ENCODE data around the gene DHRS7B.
"Not testable (repeated sequence)": the region's sequence is repeated elsewhere in the genome, so short reads cannot be mapped to it uniquely, and the experiment has no call there.

The DHRS7B gene

GRCh38 chr17:21108651-21109050 lies 18.1 kb upstream of the DHRS7B start:
- DNase-seq = no peak

GRCh38 chr17:21113049-21113690 lies 13.6 kb upstream of the DHRS7B start:
- no peak for DNase-seq

- no peak for DNase-seq
Measured at GRCh38 chr17:21113716-21114115, 13.0 kb upstream of the DHRS7B start.

- not testable (repeated sequence) for DNase-seq
Measured at GRCh38 chr17:21114791-21115190, 12.0 kb upstream of the DHRS7B start.

GRCh38 chr17:21119247-21119918 lies 7.4 kb upstream of the DHRS7B start:
- DNase-seq = peak; percentile 80

GRCh38 chr17:21119919-21120249 lies 6.9 kb upstream of the DHRS7B start:
- no peak for DNase-seq

GRCh38 chr17:21124086-21124485 lies 2.7 kb upstream of the DHRS7B start:
- no peak for DNase-seq

- DNase-seq = not testable (repeated sequence)
Measured at GRCh38 chr17:21124517-21124916, 2.2 kb upstream of the DHRS7B start.

GRCh38 chr17:21125862-21126261 lies 902 bp upstream of the DHRS7B start:
- DNase-seq = peak; percentile 76

- DNase-seq = no peak
Measured at GRCh38 chr17:21127509-21128077, 829 bp downstream of the DHRS7B start.

GRCh38 chr17:21129023-21129681 lies 2.4 kb downstream of the DHRS7B start:
- DNase-seq = peak; percentile 4

- DNase-seq = no peak
Measured at GRCh38 chr17:21131137-21131536, 4.4 kb downstream of the DHRS7B start.

GRCh38 chr17:21132428-21132827 lies 5.7 kb downstream of the DHRS7B start:
- no peak for DNase-seq

GRCh38 chr17:21134559-21134958 lies 7.8 kb downstream of the DHRS7B start:
- no peak for DNase-seq

GRCh38 chr17:21140911-21141310 lies 14.1 kb downstream of the DHRS7B start:
- no peak for DNase-seq

GRCh38 chr17:21141331-21141730 lies 14.6 kb downstream of the DHRS7B start:
- no peak for DNase-seq

GRCh38 chr17:21142065-21142464 lies 15.3 kb downstream of the DHRS7B start:
- DNase-seq = not testable (repeated sequence)

- no peak for DNase-seq
Measured at GRCh38 chr17:21143695-21144094, 16.9 kb downstream of the DHRS7B start.

- not testable (repeated sequence) for DNase-seq
Measured at GRCh38 chr17:21144299-21144698, 17.5 kb downstream of the DHRS7B start.

- no peak for DNase-seq
Measured at GRCh38 chr17:21146362-21147015, 19.7 kb downstream of the DHRS7B start.

- DNase-seq = no peak
Measured at GRCh38 chr17:21149621-21150020, 22.9 kb downstream of the DHRS7B start.

GRCh38 chr17:21152731-21153130 lies 26.0 kb downstream of the DHRS7B start:
- no peak for DNase-seq

Measured in CD4-positive, alpha-beta T cell treated with Interleukin-6 for 4 hours (primary cell).